Epithelial cell of esophagus (primary cell): Measurements from ENCODE around the gene FGFR4.
A peak's percentile ranks its signal among the peaks of the same experiment; 100 is the strongest.

ENCODE experiments used
- DNase-seq: peaks from one replicate; pipeline ENCODE4 v3.0.0; 2010; ENCODE audit warnings: low read depth
- H3K4me3 ChIP-seq: 2 replicates; pipeline ENCODE4 v1.5.1; 2011; ENCODE audit warnings: mild to moderate bottlenecking, low read length, control low read depth
- TF ChIP-seq, protein P1 (sequence below): IDR thresholded peaks from 2 replicates; pipeline ENCODE4 v1.5.1; 2011; ENCODE audit warnings: low read depth, mild to moderate bottlenecking, low read length, control low read depth, inconsistent platforms; ENCODE audit not compliant: insufficient read depth; ENCODE audit errors: missing control alignments

Gene FGFR4

DNA sequence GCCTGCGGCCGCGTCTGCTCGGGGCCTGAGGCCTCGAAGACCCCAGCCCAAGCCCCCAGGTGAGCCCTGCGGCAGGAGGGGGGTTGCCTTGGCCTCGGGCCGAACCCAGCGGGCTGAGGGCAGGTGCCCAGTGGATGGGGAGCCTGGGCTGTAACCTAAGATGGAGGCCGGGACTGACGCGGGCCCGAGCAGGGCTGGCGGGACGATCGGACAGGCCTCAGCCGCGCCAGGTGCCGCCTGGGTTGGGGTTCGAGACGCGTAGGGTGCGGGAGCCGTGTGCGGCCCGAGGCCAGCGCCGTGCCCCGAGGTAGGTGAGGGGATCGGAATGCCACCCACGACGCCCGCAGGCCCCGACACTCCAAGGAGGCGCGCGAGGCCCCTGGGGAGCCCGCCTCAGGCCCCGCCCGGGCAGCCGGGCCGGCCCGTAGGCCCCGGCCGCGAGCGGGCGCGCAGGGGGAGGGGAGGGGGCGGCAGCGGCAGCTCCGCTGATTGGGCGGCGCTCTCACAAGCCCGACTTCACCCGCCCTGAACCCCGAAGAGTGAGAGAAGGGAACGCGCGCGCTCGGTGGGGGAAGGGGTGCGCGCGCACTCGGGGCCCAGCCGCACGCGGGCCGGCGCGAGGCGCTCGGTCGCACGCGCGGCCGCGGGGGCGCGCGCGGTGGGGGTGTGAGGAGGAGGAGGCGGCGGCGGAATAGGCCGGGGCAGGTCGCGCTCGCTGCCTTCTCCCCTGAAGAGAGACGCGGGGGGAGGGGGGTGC, 46.6 kb downstream of the FGFR4 start, which contains the start of gene NSD1:
TSS of gene NSD1 (plus strand) at position 678 of the 757 bp plus-strand sequence. CDS start 1,331 bp downstream, outside the sequence.
- DNase-seq, result peak; percentile 65
- TF ChIP-seq, protein P1, sequence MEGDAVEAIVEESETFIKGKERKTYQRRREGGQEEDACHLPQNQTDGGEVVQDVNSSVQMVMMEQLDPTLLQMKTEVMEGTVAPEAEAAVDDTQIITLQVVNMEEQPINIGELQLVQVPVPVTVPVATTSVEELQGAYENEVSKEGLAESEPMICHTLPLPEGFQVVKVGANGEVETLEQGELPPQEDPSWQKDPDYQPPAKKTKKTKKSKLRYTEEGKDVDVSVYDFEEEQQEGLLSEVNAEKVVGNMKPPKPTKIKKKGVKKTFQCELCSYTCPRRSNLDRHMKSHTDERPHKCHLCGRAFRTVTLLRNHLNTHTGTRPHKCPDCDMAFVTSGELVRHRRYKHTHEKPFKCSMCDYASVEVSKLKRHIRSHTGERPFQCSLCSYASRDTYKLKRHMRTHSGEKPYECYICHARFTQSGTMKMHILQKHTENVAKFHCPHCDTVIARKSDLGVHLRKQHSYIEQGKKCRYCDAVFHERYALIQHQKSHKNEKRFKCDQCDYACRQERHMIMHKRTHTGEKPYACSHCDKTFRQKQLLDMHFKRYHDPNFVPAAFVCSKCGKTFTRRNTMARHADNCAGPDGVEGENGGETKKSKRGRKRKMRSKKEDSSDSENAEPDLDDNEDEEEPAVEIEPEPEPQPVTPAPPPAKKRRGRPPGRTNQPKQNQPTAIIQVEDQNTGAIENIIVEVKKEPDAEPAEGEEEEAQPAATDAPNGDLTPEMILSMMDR, result no peak

DNA sequence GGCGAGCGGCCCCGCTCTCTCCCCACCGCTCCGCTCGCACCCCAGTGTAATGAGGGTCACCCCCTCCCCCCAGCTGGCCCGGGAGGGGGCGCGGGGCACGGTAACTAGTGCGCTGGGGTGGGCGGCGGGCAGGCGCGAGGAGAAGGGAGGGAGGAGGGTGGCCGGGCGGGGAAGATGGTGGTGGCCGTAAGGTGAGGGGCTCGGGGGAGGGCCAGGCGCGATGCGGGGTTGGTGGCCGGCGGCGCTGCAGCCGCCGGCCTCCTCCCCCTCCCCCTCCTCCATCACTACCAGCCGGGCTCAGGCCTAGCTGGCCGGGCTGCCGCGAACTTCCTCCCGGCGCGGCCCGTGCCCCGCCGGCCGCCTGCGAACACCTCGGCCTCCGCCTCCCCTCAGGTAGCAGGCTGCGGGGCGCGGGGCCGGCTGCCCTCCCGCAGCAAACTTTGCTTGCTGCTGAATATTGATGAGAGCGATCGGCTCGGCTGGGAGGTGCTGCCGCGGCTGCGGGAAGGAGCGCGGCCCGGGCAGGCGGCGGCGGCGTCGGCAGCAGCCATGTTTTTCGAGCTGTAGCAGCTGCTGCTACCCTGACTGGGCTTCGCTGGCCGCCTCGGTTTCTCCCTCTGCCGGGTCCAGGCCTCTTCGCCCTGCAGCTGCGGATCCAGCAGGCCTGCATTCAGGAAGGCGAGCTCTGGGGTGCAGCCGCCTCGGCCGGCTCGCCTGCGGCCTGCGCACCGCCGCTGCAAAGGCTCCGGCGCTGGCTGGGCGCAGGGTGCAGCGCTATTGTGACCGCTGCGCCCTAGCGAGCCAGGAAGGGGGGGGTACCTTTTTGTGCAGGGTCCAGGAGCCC, 47.4 kb downstream of the FGFR4 start:
- TF ChIP-seq, protein P1, result no peak
- peak overlapping the region; percentile 55 for H3K4me3 ChIP-seq
- peak; percentile 39 for DNase-seq

More for the DNA sequence above, 46.6 kb downstream of the FGFR4 start, which contains the start of gene NSD1:
- peak within 1 kb of the TSS; percentile 55 for H3K4me3 ChIP-seq

- no peak for DNase-seq
- TF ChIP-seq, protein P1, result no peak
- peak overlapping the region; percentile 55 for H3K4me3 ChIP-seq
Observed at GRCh38 chr5:177134697-177135225, 48.0 kb downstream of the FGFR4 start.

GRCh38 chr5:177140312-177140711, 53.6 kb downstream of the FGFR4 start:
- TF ChIP-seq, protein P1, result no peak
- H3K4me3 ChIP-seq, result no peak overlapping the region
- DNase-seq, result no peak

DNA sequence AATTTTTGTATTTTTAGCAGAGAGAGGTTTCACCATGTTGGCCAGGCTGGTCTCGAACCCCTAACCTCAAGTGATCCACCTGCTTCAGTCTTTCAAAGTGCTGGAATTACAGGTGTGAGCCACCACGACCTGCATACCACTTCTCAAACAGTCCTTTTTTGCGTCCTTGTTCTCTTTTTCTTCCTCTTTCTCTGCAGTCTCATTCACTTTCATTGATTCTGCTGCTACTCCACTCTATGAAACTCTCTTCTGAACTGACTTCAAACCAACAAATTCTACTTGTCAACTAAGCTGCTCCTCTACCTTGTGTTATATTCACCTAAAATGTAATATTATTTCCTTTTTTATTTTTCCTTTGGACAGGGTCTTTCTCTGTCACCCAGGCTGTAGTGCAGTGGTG, 54.8 kb downstream of the FGFR4 start:
- TF ChIP-seq, protein P1, result no peak
- no peak for DNase-seq
- H3K4me3 ChIP-seq, result no peak overlapping the region

- H3K4me3 ChIP-seq, result no peak overlapping the region
- DNase-seq, result no peak
- TF ChIP-seq, protein P1, result no peak
Observed at GRCh38 chr5:177142098-177142611, 55.4 kb downstream of the FGFR4 start.
